A673 (cell line): ENCODE results near the gene NFKB1. TPM values are rescaled to one million over a fixed set of nuclear protein-coding genes. Genes with fewer than 3 reads are reported as not detected.

Source experiments
- BruUV-seq: library from RNA; stranded (reverse); fragments of 400-500 nt; replicated peaks from 2 replicates; lab custom pipeline; 2021; lab: Mats Ljungman, UMichigan
- CTCF ChIA-PET: fragments of 300-600 bp; sonication (Branson Sonifier 250); formaldehyde crosslinking; loops from one replicate; lab custom pipeline; 2022; ENCODE audit warnings: antibody characterized with exemption; lab: Charles Lee
- POLR2A ChIA-PET: fragments of 300-600 bp; sonication (Branson Sonifier 250); formaldehyde crosslinking; loops from one replicate; lab custom pipeline; 2022; ENCODE audit warnings: antibody characterized with exemption; ENCODE audit not compliant: low non-redundant PET; lab: Charles Lee
- DNase-seq: peaks from one replicate; pipeline ENCODE4 v3.0.0-alpha.2; 2015; ENCODE audit warnings: low spot score
- H3K27ac ChIP-seq: fragments of 200-600 bp; sonication (generic); 2 replicates; pipeline ENCODE4 v1.5.1; 2016; ENCODE audit warnings: mixed run types, low read depth, mild to moderate bottlenecking, mixed read lengths, antibody characterized with exemption, low read length; ENCODE audit not compliant: poor library complexity, severe bottlenecking
- H3K27me3 ChIP-seq: fragments of 200-600 bp; sonication (generic); replicated peaks from 2 replicates; pipeline ENCODE4 v1.6.1; 2017; ENCODE audit warnings: mixed run types, low read depth, mild to moderate bottlenecking, mixed read lengths, antibody characterized with exemption, low read length; ENCODE audit not compliant: insufficient read depth, poor library complexity
- H3K36me3 ChIP-seq: fragments of 200-600 bp; sonication (generic); 2 replicates; pipeline ENCODE4 v1.6.1; 2016; ENCODE audit warnings: mixed run types, mild to moderate bottlenecking, mixed read lengths, antibody characterized with exemption, low read length; ENCODE audit not compliant: insufficient read depth, poor library complexity, severe bottlenecking
- H3K4me1 ChIP-seq: fragments of 200-600 bp; sonication (generic); 2 replicates; pipeline ENCODE4 v1.6.1; 2017; ENCODE audit warnings: mixed run types, mild to moderate bottlenecking, mixed read lengths, antibody characterized with exemption, low read length; ENCODE audit not compliant: insufficient read depth, poor library complexity, severe bottlenecking
- H3K4me3 ChIP-seq: fragments of 200-600 bp; sonication (generic); 2 replicates; pipeline ENCODE4 v1.5.1; 2016; ENCODE audit warnings: low read depth, mixed run types, mild to moderate bottlenecking, mixed read lengths, low read length; ENCODE audit not compliant: poor library complexity, severe bottlenecking
- H3K9me3 ChIP-seq: fragments of 200-600 bp; sonication (generic); 2 replicates; pipeline ENCODE4 v1.6.1; 2016; ENCODE audit warnings: mixed run types, low read depth, mild to moderate bottlenecking, mixed read lengths, antibody characterized with exemption, low read length; ENCODE audit not compliant: poor library complexity, severe bottlenecking
- CTCF ChIP-seq: fragments of 300-800, 200-600 bp; sonication (generic); conservative IDR thresholded peaks from 2 replicates; pipeline ENCODE4 v1.5.1; 2017; ENCODE audit warnings: low read depth, mild to moderate bottlenecking, antibody characterized with exemption, low read length, moderate library complexity, mixed read lengths
- EZH2 ChIP-seq: fragments of 200-600 bp; sonication (generic); IDR thresholded peaks from 2 replicates; pipeline ENCODE4 v1.6.1; 2017; ENCODE audit warnings: borderline replicate concordance, low read depth, mild to moderate bottlenecking, mixed read lengths, antibody characterized with exemption, low read length; ENCODE audit not compliant: poor library complexity, severe bottlenecking
- intact Hi-C: fragments of 100-400 bp; cut with micrococcal nuclease; formaldehyde crosslinking; loops from one replicate; pipeline ENCODE4 v1.10.0; 2022; ENCODE audit not compliant: unreplicated experiment
- total RNA-seq: library from RNA; stranded (reverse); gene quantifications from 2 replicates; pipeline ENCODE4 v1.2.3, GENCODE V29; 2021

NFKB1 gene
- total RNA-seq, 1 experiment from 2014 or later, result 26.1 TPM

DNA sequence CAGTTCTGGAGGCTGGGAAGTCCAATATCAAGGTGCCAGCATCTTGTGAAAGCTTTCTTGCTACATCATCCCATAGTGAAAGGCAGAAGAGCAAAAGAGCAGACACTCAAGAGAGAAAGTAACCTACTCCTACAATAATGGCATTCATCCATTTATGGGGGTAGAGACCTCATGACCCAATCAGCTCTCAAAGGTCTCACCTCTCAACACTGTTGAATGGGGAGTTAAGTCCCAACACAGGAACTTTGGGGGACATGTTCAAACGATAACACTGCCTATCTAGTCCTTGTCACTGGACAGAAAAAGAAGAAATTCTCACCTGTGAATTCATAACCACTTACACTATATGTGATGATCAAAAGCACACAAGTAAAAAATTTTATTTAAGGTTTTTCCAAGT is 6.6 kb upstream of the NFKB1 start:
- no peaks in the 10 kb centered on the region for H3K27me3 ChIP-seq
- intact Hi-C loops, result no loop called here
- DNase-seq, result no peak
- H3K27ac ChIP-seq, result no peak overlapping the region
- H3K9me3 ChIP-seq, result no peaks in the 10 kb centered on the region
- POLR2A ChIA-PET, result no interaction called here
- BruUV-seq, result no TSS peak
- no peaks in the 10 kb centered on the region for H3K4me1 ChIP-seq
- CTCF ChIA-PET, result no interaction called here
- TF ChIP-seq CTCF (no peak), EZH2 (no peak)
- no peak overlapping the region for H3K4me3 ChIP-seq
- H3K36me3 ChIP-seq, result no peaks in the 10 kb centered on the region

- intact Hi-C loops, result no loop called here
- Histone ChIP-seq H3K36me3 (no peaks in the 10 kb centered on the region), H3K9me3 (no peaks in the 10 kb centered on the region), H3K4me3 (no peak overlapping the region), H3K27ac (no peak overlapping the region), H3K27me3 (no peaks in the 10 kb centered on the region), H3K4me1 (peaks cover 5% of the 10 kb centered on the region)
- TF ChIP-seq EZH2 (no peak), CTCF (no peak)
- ChIA-PET CTCF (no interaction called here), POLR2A (no interaction called here)
- BruUV-seq, result no TSS peak
- no peak for DNase-seq
Observed at GRCh38 chr4:102497986-102498385, 3.2 kb upstream of the NFKB1 start.

- POLR2A ChIA-PET, result interaction anchor here (0.7 kb wide), 1 partner anchor 328 kb away, joined by 5 read pairs; no protein-coding TSS in a partner anchor
- no TSS peak for BruUV-seq
- intact Hi-C loops, result no loop called here
Observed at GRCh38 chr4:102500352-102500695, 835 bp upstream of the NFKB1 start.

More at GRCh38 chr4:102500352-102500695, 835 bp upstream of the NFKB1 start:
- DNase-seq, result no peak
- Histone ChIP-seq H3K27ac (peak overlapping the region; percentile 78), H3K9me3 (no peaks in the 10 kb centered on the region), H3K27me3 (no peaks in the 10 kb centered on the region), H3K4me3 (peak overlapping the region; percentile 81), H3K4me1 (peaks cover 5% of the 10 kb centered on the region), H3K36me3 (no peaks in the 10 kb centered on the region)
- no peak for TF ChIP-seq EZH2
- no peak for TF ChIP-seq CTCF
- CTCF ChIA-PET, result no interaction called here
